Testis (tissue), 2 donors: Measurements from ENCODE around the gene TAF8.

Source experiments
- POLR2A ChIP-seq: fragments of 450-650 bp; IDR thresholded peaks from one replicate; pipeline ENCODE4 v1.6.1; 2017; ENCODE audit warnings: antibody characterized with exemption, mild to moderate bottlenecking, moderate library complexity
- TF ChIP-seq, protein P1 (sequence below), 3 experiments: fragments of 450-650 bp in 2 of 3; fragments of 200-600 bp in 1 of 3; sonication (generic) in 1 of 3; IDR thresholded peaks; one replicate each; pipeline ENCODE4 v1.5.1; 2016 to 2019; ENCODE audit warnings: antibody characterized with exemption in 3 of 3, mild to moderate bottlenecking in 2 of 3, moderate library complexity in 1 of 3

- TF ChIP-seq, protein P1, sequence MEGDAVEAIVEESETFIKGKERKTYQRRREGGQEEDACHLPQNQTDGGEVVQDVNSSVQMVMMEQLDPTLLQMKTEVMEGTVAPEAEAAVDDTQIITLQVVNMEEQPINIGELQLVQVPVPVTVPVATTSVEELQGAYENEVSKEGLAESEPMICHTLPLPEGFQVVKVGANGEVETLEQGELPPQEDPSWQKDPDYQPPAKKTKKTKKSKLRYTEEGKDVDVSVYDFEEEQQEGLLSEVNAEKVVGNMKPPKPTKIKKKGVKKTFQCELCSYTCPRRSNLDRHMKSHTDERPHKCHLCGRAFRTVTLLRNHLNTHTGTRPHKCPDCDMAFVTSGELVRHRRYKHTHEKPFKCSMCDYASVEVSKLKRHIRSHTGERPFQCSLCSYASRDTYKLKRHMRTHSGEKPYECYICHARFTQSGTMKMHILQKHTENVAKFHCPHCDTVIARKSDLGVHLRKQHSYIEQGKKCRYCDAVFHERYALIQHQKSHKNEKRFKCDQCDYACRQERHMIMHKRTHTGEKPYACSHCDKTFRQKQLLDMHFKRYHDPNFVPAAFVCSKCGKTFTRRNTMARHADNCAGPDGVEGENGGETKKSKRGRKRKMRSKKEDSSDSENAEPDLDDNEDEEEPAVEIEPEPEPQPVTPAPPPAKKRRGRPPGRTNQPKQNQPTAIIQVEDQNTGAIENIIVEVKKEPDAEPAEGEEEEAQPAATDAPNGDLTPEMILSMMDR (IDR thresholded peaks at IDR 0.05) = no peak
- TF ChIP-seq POLR2A = no peak
Observed at GRCh38 chr6:42104804-42105125, 54.4 kb downstream of the TAF8 start.
